Measurements from ENCODE around the gene SLC25A47.
"Not testable (repeated sequence)": the region's sequence is repeated elsewhere in the genome, so short reads cannot be mapped to it uniquely, and the experiment has no call there.

SLC25A47 gene

DNA sequence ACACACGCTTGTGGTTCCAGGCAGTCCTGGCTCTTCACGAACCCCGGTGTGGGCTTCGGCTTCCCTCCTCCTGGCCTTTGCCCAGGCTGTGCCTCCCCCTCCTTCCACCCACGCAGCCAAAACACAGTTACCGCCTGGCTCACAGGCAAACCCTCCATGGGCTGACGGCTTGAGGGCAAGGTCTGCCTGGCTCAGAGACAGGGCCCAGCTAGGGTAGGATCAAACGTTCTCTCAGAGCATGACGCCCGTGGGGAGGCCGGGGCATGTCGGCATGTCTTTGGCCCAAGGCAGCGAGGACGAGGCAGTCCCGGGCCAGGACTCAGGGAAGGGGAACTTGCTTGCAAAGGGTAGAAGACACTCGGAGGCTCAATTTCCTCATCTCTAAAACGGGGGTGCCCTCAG is 2.1 kb downstream of the SLC25A47 start:
- DNase-seq (ENCODE audit: low read depth), result no peak

DNA sequence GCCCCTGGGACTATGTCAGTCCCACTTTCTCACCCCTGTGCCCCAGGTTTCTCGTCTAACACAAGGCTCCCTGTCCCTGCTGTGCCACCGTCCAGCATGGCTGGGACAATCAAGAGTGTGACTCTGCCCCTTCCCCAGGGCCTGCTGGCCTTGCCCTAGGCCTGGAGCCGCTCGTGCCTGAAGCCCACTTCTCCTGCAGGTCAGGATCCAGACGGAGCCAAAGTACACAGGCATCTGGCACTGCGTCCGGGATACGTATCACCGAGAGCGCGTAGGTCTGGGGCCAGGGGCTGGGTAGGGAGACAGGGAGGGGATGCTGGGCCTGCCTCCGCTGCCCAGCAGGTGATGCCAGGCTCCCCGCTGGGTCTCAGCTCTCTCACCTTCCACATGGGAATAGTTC is 2.8 kb downstream of the SLC25A47 start:
- no peak for DNase-seq (ENCODE audit: low read depth)

DNA sequence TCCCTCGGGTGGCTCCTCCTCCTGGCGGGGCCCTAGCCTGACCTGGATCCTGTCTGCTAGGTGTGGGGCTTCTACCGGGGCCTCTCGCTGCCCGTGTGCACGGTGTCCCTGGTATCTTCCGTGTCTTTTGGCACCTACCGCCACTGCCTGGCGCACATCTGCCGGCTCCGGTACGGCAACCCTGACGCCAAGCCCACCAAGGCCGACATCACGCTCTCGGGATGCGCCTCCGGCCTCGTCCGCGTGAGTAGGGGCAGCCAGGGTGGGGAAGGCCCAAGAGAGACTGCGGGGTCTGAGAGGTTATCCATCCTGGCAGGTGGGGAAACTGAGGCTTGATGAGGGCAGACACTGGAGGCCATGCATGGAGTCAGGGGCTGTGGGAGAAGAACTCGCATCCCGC is 4.0 kb downstream of the SLC25A47 start:
- no peak for DNase-seq (ENCODE audit: low read depth)

DNA sequence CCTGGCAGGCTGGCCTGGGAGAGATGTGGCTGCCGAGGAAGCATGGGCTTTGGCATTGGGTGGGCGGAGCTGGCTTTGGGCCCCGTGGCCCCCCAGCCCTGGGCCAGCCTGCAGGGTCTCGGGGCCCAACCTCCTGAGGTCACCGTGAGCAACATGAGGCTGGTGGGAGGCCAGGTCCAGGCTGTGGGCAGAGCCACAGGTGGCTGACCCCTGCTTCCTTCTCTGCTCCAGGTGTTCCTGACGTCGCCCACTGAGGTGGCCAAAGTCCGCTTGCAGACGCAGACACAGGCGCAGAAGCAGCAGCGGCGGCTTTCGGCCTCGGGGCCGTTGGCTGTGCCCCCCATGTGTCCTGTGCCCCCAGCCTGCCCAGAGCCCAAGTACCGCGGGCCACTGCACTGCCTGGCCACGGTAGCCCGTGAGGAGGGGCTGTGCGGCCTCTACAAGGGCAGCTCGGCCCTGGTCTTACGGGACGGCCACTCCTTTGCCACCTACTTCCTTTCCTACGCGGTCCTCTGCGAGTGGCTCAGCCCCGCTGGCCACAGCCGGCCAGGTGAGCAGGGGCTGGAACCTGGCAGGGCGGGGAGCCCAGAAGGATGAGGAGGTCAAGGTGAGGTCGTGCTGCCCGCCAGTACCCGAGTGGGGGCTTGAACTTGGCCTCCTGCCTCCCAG is 5.5 kb downstream of the SLC25A47 start:
- DNase-seq (ENCODE audit: low read depth), result no peak

DNA sequence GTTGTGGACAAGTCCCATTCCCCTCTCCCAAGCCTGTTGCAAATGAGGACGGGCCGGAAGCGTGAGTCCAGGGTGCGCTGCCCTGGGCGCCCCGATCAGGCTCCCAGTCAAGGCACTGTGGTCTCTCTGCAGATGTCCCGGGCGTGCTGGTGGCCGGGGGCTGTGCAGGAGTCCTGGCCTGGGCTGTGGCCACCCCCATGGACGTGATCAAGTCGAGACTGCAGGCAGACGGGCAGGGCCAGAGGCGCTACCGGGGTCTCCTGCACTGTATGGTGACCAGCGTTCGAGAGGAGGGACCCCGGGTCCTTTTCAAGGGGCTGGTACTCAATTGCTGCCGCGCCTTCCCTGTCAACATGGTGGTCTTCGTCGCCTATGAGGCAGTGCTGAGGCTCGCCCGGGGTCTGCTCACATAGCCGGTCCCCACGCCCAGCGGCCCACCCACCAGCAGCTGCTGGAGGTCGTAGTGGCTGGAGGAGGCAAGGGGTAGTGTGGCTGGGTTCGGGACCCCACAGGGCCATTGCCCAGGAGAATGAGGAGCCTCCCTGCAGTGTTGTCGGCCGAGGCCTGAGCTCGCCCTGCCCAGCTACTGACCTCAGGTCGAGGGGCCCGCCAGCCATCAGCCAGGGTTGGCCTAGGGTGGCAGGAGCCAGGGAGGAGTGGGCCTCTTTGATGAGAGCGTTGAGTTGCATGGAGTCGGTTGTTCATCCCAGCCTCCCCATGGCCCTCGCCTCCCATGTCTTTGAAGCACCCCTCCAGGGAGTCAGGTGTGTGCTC is 6.3 kb downstream of the SLC25A47 start:
- no peak for DNase-seq (ENCODE audit: low read depth)

DNA sequence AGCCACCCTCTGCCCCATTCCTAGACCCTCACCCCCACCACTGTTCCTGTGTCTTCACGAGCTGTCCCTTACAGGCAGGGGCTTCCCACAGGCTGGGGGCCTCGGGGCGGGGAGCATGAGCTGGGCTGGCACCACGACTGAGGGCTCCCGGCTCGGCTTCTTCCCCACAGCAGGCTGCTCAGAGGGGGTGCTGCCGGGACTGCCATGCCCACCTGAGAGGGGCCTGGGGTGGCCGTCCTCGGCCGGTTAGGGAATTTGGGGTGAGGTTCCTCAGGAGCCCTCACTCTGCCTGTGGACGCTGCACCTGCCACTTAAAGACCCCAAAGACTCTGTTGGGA is 6.8 kb downstream of the SLC25A47 start:
- DNase-seq (ENCODE audit: low read depth), result no peak

DNA sequence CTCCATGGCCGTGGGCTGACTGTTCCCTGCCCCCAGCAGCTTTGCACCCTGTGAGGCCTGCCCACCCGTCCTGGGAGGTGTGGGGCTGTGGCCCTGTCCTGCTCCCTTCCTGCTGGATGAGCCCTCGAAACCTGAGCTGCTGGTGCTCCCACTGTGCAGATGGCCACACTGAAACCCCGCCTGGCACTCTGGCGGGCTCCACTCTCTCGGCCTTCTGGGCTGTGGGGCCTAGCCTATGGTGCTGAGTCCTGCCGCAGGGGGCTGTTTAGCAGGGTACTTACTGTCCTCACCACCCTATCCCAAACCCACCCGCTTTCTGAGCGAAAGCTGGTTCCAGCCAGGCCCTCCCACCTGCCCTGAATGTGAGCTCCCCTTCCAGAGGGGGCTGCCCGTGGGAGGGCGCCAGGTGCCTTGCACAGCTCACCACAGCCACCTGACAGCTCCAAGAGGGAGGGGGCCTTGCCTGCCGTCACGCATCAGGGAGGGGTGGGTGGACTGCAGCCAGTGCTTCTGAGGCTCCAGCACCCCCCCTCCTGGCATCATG is 7.3 kb downstream of the SLC25A47 start:
- no peak for DNase-seq (ENCODE audit: low read depth)

DNA sequence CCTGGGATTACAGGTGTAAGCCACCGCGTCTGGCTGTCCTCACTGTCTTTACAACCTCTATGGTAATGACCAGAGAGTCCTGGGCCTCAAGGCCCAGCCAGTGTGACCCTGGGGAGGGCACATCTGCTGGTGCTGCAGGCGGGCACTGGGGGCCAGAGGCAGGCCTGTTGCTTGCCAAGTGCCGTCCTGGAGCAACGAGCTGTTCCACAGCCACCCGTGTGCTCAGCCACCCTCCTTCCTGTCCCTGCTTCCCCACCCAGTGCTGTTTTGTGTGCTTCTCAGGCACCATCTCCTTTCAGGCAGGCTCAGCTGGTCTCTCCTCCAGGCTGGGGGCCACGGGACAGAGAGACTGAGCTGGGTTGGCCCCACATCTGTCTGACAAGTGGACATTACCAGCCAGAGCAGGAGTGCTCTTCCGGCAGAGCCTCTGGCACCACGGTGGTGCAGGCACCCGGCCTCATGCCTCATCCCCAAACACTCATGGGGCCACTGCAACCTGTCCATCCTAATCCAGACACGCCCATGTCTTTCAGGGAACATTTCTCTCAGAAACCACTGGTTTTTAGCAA is 9.0 kb downstream of the SLC25A47 start:
- DNase-seq (ENCODE audit: low read depth), result no peak

DNA sequence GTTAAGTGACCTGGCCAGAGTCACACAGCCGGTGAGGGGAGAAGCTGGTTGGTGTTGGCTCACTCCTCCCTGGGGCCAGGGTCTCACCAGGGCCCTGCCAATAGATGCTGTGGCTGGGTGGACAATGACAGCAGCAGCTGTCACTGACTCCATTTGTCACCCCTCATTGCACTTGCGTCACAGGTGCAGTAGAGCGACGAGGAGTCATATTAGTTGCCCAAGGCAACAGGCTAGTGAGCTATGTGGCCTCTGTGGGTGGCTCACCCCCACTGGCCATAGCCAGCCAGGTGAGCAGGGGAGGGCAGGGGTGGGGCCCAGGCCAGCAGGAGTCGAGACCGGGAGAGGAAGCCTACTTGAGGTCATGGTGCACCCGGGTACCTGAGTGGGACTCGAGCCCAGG is 9.7 kb downstream of the SLC25A47 start:
- no peak for DNase-seq (ENCODE audit: low read depth)

DNA sequence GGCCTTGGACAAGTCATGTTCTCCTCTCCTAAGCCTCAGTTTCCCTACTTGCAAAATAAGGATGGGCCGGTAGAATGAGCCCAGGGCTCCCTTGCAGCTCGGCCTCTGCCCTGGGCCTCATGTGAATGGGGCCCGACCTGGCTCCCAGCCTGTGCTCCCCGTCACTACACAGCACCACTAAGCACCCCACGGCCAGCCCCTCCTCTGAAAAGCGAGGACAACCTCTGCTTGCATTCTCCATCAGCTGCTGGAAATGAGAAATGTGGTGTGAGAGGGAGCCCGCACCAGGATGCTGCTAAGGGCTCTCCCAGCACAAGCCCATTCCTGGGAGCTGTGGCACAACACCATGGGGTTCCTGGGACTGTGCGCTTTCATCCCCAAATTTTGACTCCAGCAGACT is 10.2 kb downstream of the SLC25A47 start:
- DNase-seq (ENCODE audit: low read depth), result no peak

DNA sequence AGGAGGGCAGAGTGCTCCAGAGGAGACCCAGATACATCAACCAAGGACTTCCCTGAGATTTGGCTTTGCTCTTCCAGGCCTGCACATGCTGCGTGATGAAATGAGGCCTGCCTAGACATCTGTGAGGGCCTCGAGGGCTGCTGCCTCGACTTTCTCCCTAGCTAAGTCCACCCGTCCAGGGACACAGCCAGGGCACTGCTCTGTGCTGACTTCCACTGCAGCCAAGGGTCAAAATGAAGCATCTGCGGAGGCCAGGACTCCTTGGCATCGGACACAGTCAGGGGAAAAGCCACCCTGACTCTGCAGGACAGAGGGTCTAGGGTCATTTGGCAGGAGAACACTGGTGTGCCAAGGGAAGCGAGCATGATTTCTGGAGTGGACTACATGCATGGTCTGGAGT is 10.7 kb downstream of the SLC25A47 start:
- no peak for DNase-seq (ENCODE audit: low read depth)

DNA sequence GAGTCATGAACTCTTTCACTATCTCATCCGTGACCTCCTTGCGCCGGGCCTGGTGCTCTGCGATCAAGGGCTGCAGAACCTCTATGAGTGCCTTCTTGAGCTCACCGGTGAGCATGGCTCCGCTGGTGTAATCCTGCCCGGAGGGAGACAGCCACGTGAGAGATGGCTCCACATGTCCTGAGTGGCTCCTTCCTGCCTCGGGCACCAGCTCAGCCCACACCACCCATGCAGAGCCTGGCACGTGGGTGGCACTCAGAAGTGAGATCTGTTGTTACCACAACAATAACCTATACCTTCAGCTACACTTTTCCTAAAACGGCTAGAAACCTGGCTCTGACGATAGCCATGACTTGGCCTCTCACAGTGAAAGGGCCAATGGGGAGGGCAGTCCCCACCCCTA is 11.8 kb downstream of the SLC25A47 start:
- no peak for DNase-seq (ENCODE audit: low read depth)

DNA sequence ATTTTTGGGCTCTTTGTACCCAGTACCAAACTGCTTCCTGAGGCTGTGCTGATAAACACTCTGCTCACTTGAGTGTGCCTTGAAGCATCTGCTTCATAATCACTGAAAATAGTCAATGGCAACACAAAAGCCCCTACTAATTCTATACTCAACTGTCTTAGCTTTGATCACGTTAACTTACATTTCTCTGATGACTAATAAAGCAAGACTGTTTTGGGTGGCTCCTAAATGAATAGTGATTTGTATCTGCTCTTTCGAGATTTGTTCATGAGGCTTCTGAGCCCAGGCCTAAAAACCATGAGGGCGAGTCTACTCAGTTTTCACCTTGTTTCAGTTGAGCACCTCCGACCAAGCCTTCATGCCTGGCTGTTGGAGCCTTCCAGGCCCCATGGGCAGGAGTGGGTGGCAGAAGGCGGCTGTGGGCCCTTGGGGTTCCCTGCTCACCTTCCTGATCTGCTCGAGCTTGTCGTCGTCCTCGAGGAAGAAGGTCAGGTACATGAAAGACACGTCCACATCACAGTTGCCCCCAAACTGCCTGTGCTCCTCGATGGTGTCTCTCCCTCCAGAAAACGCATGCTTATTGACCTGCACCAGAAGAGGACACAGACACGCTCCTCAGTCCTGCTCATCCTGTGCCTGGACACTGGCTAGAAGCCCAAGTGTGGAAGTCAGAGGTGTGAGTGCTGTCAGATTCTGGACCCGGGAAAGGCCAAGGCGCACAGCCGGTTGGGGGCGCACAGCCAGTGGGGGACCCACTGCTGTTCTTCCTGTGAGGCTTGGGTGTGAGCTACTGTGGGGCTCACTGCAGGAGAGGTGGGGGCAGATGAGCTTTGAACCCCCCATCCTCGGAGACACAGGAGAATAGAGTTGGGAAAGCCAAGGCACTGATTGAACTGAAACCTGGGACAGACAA is 13.7 kb downstream of the SLC25A47 start:
- DNase-seq (ENCODE audit: low read depth), result no peak

DNA sequence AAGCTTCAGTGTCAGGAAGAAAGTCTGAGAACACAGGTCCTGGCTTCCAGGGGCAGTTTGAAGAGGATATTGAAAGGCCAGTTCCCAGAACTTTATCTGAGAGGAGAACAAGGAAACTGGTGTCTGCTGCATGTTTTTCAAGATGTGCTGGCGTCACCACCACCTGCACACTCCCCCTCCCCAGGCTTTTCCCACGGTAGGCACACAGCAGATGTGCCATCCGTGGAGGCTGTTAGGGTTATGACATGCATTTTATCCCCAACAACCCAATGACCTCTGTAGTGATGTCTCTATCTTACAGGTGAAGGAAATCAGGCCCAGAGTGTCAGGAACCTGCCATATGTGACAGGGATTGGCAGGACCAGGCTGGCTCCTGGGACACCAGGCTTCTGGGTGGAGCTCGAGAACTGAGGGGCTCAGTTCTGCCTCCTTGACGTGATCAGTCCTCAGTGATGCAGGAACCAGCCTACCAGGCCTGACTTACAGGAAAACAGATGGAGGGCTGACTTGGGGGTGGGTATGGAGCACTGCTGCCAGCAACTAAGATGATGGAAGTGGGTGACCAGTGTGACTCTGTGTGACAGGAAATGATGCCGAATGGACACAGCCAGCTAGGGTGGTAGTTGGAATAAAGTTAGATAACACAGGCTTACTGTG is 16.8 kb downstream of the SLC25A47 start:
- no peak for DNase-seq (ENCODE audit: low read depth)

DNA sequence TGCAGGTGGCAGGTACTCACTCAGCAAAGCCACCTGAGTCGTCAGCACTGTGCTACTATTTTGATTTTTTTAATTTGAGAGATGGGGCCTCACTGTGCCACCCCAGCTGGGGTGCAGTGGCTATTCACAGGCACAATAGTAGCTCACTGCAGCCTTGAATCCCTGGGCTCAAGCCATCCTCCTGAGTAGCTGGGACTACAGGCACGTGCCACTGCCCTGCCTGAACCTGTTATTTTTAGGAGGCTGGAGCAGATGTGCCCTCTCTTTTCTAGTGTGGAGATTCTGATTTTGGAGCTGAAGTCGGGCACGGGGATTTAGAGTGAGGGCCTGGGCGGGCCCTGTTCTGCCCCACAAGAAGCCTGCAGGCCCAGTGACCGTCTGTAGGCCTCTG is 17.3 kb downstream of the SLC25A47 start:
- DNase-seq (ENCODE audit: low read depth), result no peak

DNA sequence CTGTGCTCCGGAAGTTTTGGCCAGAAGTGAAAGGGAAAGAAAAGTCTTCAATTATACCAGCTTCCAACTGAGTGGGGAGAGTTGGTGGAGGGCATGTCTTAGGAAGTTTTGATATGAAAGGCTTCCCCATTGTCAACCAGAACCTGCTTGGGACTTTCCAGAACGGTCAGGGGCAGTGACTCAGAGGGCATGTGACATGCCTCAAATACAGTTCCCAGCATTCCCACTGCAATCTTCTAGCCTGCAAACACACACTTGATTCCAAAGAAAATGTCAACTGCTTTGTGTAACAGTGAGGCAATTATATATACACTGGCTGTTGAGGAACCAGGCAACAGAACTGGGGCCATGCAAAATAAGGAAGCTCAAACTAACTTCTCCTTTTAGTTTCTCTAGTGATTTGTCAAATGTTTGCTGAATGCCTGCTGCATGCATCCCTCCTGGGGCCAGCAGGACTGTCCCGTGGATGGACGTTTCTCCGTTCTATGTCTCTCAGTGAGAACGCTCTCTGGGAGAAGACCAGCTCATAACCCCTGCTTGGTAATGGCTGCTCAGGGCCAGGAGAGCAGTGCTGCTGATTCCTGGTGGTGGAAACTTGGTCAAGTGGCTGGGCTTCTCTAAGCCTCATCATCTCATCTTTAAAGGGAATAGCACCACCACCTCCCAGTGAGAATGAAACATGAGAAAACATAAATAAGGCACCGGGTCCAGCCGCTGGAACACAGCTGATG is 18.3 kb downstream of the SLC25A47 start:
- DNase-seq (ENCODE audit: low read depth), result no peak

DNA sequence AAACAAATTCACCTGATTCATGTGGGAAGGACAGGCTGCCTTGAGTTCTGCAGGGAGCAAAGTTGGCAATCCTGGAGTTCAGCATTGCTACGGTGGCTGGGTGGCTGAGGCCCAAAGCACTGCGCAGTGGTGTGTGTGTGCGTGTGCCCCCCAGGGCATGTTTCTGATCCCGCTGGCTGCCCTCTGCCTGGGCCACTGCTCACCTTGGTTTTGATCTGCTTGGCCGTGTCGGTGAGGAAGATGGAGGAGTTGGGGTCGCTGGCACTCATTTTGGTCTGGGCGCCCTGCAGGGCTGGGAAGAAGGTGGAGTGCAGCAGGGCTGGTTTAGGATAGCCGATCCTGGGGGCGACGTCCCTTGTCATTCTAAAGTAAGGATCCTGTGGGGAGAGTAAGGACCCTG is 19.1 kb downstream of the SLC25A47 start:
- DNase-seq (ENCODE audit: low read depth), result no peak

DNA sequence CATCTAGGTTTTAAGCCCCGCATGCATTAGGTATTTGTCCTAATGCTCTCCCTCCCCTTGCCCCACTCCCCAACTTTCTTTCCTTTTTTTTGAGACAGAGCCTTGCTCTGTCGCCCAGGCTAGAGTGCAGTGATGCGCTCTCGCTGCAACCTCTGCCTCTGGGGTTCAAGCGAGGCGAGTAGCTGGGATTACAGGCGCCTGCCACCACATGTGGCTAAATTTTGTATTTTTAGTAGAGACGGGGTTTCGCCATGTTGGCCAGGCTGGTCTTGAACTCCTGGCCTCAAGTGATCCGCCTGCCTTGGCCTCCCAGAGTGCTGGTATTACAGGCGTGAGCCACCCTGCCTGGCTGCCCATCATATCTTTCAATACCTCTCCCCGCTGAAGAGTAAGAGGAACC is 19.7 kb downstream of the SLC25A47 start:
- not testable (repeated sequence) for DNase-seq (ENCODE audit: low read depth)

DNA sequence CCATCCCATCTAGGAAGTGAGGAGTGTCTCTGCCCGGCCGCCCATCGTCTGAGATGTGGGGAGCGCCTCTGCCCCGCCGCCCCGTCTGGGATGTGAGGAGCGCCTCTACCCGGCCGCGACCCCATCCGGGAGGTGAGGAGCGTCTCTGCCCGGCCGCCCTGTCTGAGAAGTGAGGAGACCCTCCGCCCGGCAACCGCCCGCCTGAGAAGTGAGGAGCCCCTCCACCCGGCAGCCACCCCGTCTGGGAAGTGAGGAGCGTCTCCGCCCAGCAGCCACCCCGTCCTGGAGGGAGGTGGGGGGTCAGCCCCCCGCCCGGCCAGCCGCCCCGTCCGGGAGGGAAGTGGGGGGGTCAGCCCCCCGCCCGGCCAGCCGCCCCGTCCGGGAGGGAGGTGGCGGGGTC is 21.5 kb downstream of the SLC25A47 start:
- not testable (repeated sequence) for DNase-seq (ENCODE audit: low read depth)

DNA sequence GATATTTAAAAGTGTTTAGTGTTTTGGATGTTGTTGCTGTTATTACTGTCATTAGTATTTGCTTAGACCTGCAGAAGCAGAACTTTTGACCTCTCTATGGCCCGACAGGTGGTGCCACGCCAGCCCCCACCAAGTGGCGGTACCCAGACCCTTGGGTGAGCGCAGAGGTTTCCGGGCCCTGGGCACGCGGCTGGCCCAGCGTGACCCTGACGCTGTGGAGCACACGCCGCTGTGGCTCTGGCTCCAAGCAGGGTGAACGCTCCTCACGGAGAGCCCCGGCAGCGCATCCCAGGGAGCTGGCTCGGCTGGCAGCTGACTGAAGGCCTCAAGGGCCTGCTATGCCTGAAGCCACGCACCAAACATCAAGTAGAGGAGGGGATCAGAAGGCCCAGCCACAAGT is 22.6 kb downstream of the SLC25A47 start:
- DNase-seq (ENCODE audit: low read depth), result no peak

Data from stimulated activated CD8-positive, alpha-beta memory T cell treated with anti-CD3 and anti-CD28 coated beads, Interleukin-4, amount 100 ng/mL, for 24 hours (primary cell).